MCF 10A (cell line): Measurements from ENCODE around the gene CYB561D1. TPM values are rescaled to one million over a fixed set of nuclear protein-coding genes. Genes with fewer than 3 reads are reported as not detected.
A peak's percentile ranks its signal among the peaks of the same experiment; 100 is the strongest.

Experiments used
- BruUV-seq: library from RNA; stranded (reverse); fragments of 400-500 nt; replicated peaks from 2 replicates; lab custom pipeline; 2021; lab: Mats Ljungman, UMichigan
- CTCF ChIA-PET: fragments of 300-600 bp; sonication (Branson Sonifier 250); formaldehyde crosslinking; extraction: SDS; loops from one replicate; lab custom pipeline; 2021; ENCODE audit warnings: antibody characterized with exemption, inconsistent platforms; lab: Yijun Ruan, JAX
- POLR2A ChIA-PET: fragments of 300-600, 350-650 bp; sonication (Branson Sonifier 250); formaldehyde crosslinking; extraction: SDS; loops from one replicate; lab custom pipeline; 2020; ENCODE audit warnings: antibody characterized with exemption, inconsistent platforms; lab: Yijun Ruan, JAX
- DNase-seq: peaks from one replicate; pipeline ENCODE4 v3.0.0-alpha.2; 2018; ENCODE audit not compliant: unreplicated experiment
- H3K27ac Mint-ChIP-seq: one replicate; pipeline ENCODE4 v1.8.0; 2022; ENCODE audit warnings: mild to moderate bottlenecking, low read depth, mixed read lengths; ENCODE audit not compliant: unreplicated experiment
- H3K27me3 Mint-ChIP-seq: one replicate; pipeline ENCODE4 v1.8.0; 2022; ENCODE audit warnings: mixed read lengths; ENCODE audit not compliant: insufficient read depth, unreplicated experiment
- H3K36me3 Mint-ChIP-seq: one replicate; pipeline ENCODE4 v1.8.0; 2022; ENCODE audit warnings: mild to moderate bottlenecking, moderate library complexity, mixed read lengths; ENCODE audit not compliant: insufficient read depth, unreplicated experiment
- H3K4me1 Mint-ChIP-seq: one replicate; pipeline ENCODE4 v1.8.0; 2022; ENCODE audit warnings: mixed read lengths; ENCODE audit not compliant: insufficient read depth, unreplicated experiment
- H3K4me3 Mint-ChIP-seq: one replicate; pipeline ENCODE4 v1.8.0; 2022; ENCODE audit warnings: mild to moderate bottlenecking, moderate library complexity, mixed read lengths; ENCODE audit not compliant: unreplicated experiment
- H3K9me3 Mint-ChIP-seq: one replicate; pipeline ENCODE4 v1.8.0; 2022; ENCODE audit warnings: mixed read lengths; ENCODE audit not compliant: unreplicated experiment
- intact Hi-C: fragments of 100-400 bp; cut with micrococcal nuclease; formaldehyde crosslinking; loops from 2 replicates; pipeline ENCODE4 v1.14.1; 2022
- total RNA-seq: library from RNA; stranded (reverse); gene quantifications from 2 replicates; pipeline ENCODE4 v1.2.3, GENCODE V29; 2022
- TF ChIP-seq, protein P1 (sequence below): fragments of 200-600 bp; IDR thresholded peaks from one replicate; pipeline ENCODE4 v1.8.0; 2022; ENCODE audit warnings: antibody characterized with exemption, mild to moderate bottlenecking; ENCODE audit not compliant: unreplicated experiment

The CYB561D1 gene
- total RNA-seq, 1 experiment from 2014 or later: 6.9 TPM

DNA sequence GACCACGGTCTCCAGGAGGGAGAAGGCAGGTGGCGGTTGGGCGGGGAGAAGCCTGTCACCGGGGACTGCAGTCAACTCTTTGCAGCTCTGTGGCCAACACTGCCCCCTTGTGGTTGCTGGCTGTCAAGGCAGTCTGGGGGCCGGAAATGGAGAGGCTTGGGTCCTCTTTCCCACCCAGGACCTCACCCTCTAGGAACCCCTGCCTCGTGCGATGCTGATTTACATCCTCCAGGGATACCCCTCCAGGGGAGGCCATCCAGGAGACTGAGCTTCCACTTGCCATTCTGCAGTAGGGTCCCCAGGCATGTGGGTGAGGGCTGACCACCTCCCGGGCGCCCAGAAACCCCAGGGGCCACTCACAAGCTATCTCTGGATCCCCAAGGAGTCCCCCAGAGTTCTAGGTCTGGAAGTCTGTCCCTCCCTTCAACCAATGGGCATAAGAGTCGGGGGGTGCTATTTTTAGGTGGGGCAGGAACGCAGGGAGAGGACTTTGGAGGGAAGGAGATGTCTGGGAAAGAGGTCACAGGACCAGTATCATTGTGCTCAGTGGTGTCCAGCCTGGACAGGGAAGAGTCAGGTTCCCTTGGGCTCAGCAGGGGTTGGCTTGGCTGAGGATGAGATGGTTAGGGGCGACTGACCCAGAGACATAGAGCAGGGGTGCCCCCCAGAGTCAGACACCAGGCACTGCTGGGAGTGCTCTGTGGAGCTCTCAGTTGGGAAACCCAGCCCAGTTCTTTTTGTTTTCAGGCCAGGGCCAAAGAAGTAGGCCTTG is 38.7 kb downstream of the CYB561D1 start:
- no peak overlapping the region for H3K4me3 Mint-ChIP-seq
- CTCF ChIA-PET: interaction anchor here (0.5 to 26.1 kb wide), 64 partner anchors 9 to 592 kb away, joined by 3 to 1071 read pairs (median 4); partner anchors contain the start of genes AMIGO1, ATXN7L2, CLCC1 and CYB561D1
- BruUV-seq: no TSS peak
- H3K36me3 Mint-ChIP-seq: no peaks in the 10 kb centered on the region
- intact Hi-C loops: loop anchor here (1.0 to 10.0 kb wide), 6 partner anchors 38 to 338 kb away; partner anchors contain the start of genes CYB561D1 and PSMA5
- H3K27ac Mint-ChIP-seq: no peak overlapping the region
- H3K27me3 Mint-ChIP-seq: no peaks in the 10 kb centered on the region
- POLR2A ChIA-PET: interaction anchor here (0.6 to 5.7 kb wide), 7 partner anchors 14 to 452 kb away, joined by 3 to 38 read pairs (median 5); partner anchors contain the start of genes AHCYL1, CYB561D1, GNAI3 and PSMA5
- H3K9me3 Mint-ChIP-seq: no peaks in the 10 kb centered on the region
- TF ChIP-seq, protein P1, sequence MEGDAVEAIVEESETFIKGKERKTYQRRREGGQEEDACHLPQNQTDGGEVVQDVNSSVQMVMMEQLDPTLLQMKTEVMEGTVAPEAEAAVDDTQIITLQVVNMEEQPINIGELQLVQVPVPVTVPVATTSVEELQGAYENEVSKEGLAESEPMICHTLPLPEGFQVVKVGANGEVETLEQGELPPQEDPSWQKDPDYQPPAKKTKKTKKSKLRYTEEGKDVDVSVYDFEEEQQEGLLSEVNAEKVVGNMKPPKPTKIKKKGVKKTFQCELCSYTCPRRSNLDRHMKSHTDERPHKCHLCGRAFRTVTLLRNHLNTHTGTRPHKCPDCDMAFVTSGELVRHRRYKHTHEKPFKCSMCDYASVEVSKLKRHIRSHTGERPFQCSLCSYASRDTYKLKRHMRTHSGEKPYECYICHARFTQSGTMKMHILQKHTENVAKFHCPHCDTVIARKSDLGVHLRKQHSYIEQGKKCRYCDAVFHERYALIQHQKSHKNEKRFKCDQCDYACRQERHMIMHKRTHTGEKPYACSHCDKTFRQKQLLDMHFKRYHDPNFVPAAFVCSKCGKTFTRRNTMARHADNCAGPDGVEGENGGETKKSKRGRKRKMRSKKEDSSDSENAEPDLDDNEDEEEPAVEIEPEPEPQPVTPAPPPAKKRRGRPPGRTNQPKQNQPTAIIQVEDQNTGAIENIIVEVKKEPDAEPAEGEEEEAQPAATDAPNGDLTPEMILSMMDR: peak; percentile 81
- DNase-seq: peak; percentile 78
- no peaks in the 10 kb centered on the region for H3K4me1 Mint-ChIP-seq

DNA sequence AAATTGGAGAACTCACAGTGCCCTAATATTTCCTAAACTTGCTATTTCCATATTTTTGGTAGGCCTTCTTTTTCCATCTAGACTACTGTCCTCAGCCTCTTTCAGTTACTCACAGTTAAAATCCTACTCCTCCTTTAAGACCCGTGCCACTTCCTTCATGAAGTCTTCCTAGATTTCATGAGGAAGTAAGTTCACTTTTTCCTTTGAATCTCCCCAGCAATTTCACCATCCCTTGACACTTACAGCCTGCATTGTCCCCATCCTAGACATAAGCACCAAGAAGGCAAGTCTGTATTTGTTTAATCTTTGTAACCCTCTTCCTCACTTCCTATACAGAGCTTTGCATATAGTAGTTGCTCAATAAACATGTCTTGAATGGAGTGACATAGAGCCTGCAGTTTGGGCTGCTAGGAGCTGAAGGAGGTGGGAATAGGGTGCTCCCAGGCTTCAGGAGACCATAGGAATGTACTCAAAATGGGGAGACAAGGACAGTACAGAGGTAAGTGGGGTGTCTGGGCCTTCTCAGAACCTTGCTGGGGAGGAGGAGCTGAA is 40.5 kb downstream of the CYB561D1 start:
- CTCF ChIA-PET: interaction anchor here (0.6 to 26.1 kb wide), 10 partner anchors 7 to 478 kb away, joined by 3 to 1071 read pairs (median 4); partner anchors contain the start of genes AMIGO1, ATXN7L2 and CYB561D1
- intact Hi-C loops: loop anchor here (5.0 to 10.0 kb wide), 2 partner anchors 257 to 340 kb away; no protein-coding TSS in a partner anchor
- no peak overlapping the region for H3K4me3 Mint-ChIP-seq
- DNase-seq: no peak
- no peak overlapping the region for H3K27ac Mint-ChIP-seq
- H3K36me3 Mint-ChIP-seq: no peaks in the 10 kb centered on the region
- TF ChIP-seq, protein P1: no peak
- H3K4me1 Mint-ChIP-seq: no peaks in the 10 kb centered on the region
- BruUV-seq: no TSS peak
- POLR2A ChIA-PET: no interaction called here
- H3K9me3 Mint-ChIP-seq: no peaks in the 10 kb centered on the region
- no peaks in the 10 kb centered on the region for H3K27me3 Mint-ChIP-seq

- Mint-ChIP-seq H3K9me3 (no peaks in the 10 kb centered on the region), H3K4me3 (no peak overlapping the region), H3K27ac (no peak overlapping the region), H3K36me3 (no peaks in the 10 kb centered on the region), H3K27me3 (no peaks in the 10 kb centered on the region), H3K4me1 (no peaks in the 10 kb centered on the region)
- intact Hi-C loops: loop anchor here (10.0 kb wide), 1 partner anchor 341 kb away; no protein-coding TSS in a partner anchor
- no TSS peak for BruUV-seq
- ChIA-PET POLR2A (interaction anchor here (0.7 kb wide), 1 partner anchor 11 kb away, joined by 3 read pairs; no protein-coding TSS in a partner anchor), CTCF (interaction anchor here (0.7 to 26.1 kb wide), 7 partner anchors 10 to 449 kb away, joined by 3 to 1071 read pairs (median 4); partner anchors contain the start of genes AHCYL1, AMIGO1, ATXN7L2 and CYB561D1)
- no peak for DNase-seq
- TF ChIP-seq, protein P1: no peak
Measured at GRCh38 chr1:109535481-109535880, 41.6 kb downstream of the CYB561D1 start.
